Keratinocyte (primary cell): ENCODE measurements around the gene CITED1. TPM values are rescaled to one million over a fixed set of nuclear protein-coding genes. Genes with fewer than 3 reads are reported as not detected.
A peak's percentile ranks its signal among the peaks of the same experiment; 100 is the strongest.

Experiments used
- DNase-seq: peaks from one replicate; pipeline ENCODE4 v3.0.0-alpha.2; 2011; ENCODE audit warnings: low read depth, missing footprints, low spot score
- FAIRE-seq: peaks from 2 replicates; lab custom pipeline; 2011; peaks lifted over from hg19 to GRCh38; lab: Jason Lieb, UNC
- H2AFZ ChIP-seq: 2 replicates; pipeline ENCODE4 v1.6.0; 2012; ENCODE audit warnings: low read length, control low read depth, inconsistent platforms; ENCODE audit not compliant: control insufficient read depth
- H3K27ac ChIP-seq: 2 replicates; pipeline ENCODE4 v1.5.1; 2011; ENCODE audit warnings: low read length; ENCODE audit not compliant: control insufficient read depth, insufficient read depth
- H3K27me3 ChIP-seq: 3 replicates; pipeline ENCODE4 v1.6.0; 2011; ENCODE audit warnings: low read length; ENCODE audit not compliant: control insufficient read depth, insufficient read depth; ENCODE audit errors: extremely low read depth
- H3K36me3 ChIP-seq, 2 experiments: 2 replicates in 1 of 2; 3 replicates in 1 of 2; pipeline ENCODE4 v1.5.1; 2011; ENCODE audit warnings: low read length in 2 of 2, mild to moderate bottlenecking in 1 of 2; ENCODE audit not compliant: control insufficient read depth in 2 of 2, insufficient read depth in 2 of 2; ENCODE audit errors: extremely low read depth in 1 of 2
- H3K4me1 ChIP-seq: 3 replicates; pipeline ENCODE4 v1.5.1; 2011; ENCODE audit warnings: low read length; ENCODE audit not compliant: control insufficient read depth, insufficient read depth; ENCODE audit errors: extremely low read depth
- H3K4me2 ChIP-seq: 3 replicates; pipeline ENCODE4 v1.6.0; 2011; ENCODE audit warnings: low read depth, low read length; ENCODE audit not compliant: control insufficient read depth, insufficient read depth; ENCODE audit errors: extremely low read depth
- H3K4me3 ChIP-seq, 3 experiments: fragments of 200-600 bp in 1 of 3; sonication (generic) in 1 of 3; 2 replicates in 2 of 3; 3 replicates in 1 of 3; pipeline ENCODE4 v1.5.1; 2011 to 2016; ENCODE audit warnings: low read length in 3 of 3, mild to moderate bottlenecking in 3 of 3, control low read depth in 2 of 3, inconsistent platforms in 1 of 3, low read depth in 1 of 3, mixed read lengths in 1 of 3, mixed run types in 1 of 3, moderate library complexity in 1 of 3; ENCODE audit not compliant: control insufficient read depth in 2 of 3, insufficient read depth in 2 of 3; ENCODE audit errors: extremely low read depth in 1 of 3
- H3K79me2 ChIP-seq: 2 replicates; pipeline ENCODE4 v1.6.0; 2012; ENCODE audit warnings: low read length; ENCODE audit not compliant: control insufficient read depth, insufficient read depth
- H3K9ac ChIP-seq: 3 replicates; pipeline ENCODE4 v1.6.0; 2011; ENCODE audit warnings: low read length; ENCODE audit not compliant: control insufficient read depth, insufficient read depth; ENCODE audit errors: extremely low read depth
- H3K9me1 ChIP-seq: 3 replicates; pipeline ENCODE4 v1.6.0; 2011; ENCODE audit warnings: low read length; ENCODE audit not compliant: control insufficient read depth, insufficient read depth; ENCODE audit errors: extremely low read depth
- H3K9me3 ChIP-seq: 2 replicates; pipeline ENCODE4 v1.5.1; 2012; ENCODE audit warnings: low read depth, low read length; ENCODE audit not compliant: control insufficient read depth
- H4K20me1 ChIP-seq: 3 replicates; pipeline ENCODE4 v1.6.0; 2011; ENCODE audit warnings: low read length; ENCODE audit not compliant: control insufficient read depth, insufficient read depth; ENCODE audit errors: extremely low read depth
- CTCF ChIP-seq, 3 experiments: IDR thresholded peaks in 1 of 3; conservative IDR thresholded peaks in 1 of 3; optimal IDR thresholded peaks in 1 of 3; 2 replicates in 2 of 3; 3 replicates in 1 of 3; pipeline versions ENCODE3 to v1.5.1; 2011; ENCODE audit warnings: low read length in 3 of 3, mild to moderate bottlenecking in 3 of 3, moderate library complexity in 2 of 3, control low read depth in 1 of 3, inconsistent platforms in 1 of 3; ENCODE audit not compliant: insufficient read depth in 2 of 3; ENCODE audit errors: extremely low read depth in 1 of 3
- EZH2 ChIP-seq: IDR thresholded peaks from one replicate; pipeline ENCODE4 v1.6.1; 2012; ENCODE audit warnings: inconsistent platforms, mild to moderate bottlenecking, low read length, moderate library complexity
- dilution Hi-C: fragments of 300-500 bp; cut with MboI; formaldehyde crosslinking; loops from one replicate; pipeline ENCODE4 v1.7.0; 2020; ENCODE audit warnings: low sequenced_read_pairs; ENCODE audit not compliant: extremely low pct_ligation_motif_present
- polyA plus RNA-seq, 5 experiments: library from polyadenylated mRNA; depleted of rRNA in 3 of 5; stranded (reverse) in 3 of 5; stranded (forward) in 1 of 5; unstranded in 1 of 5; fragments of >200 nt; gene quantifications; 1 replicate in 1 of 5; 2 replicates in 3 of 5; 3 replicates in 1 of 5; pipeline versions ENCODE4 v1.2.1 to v1.2.3, GENCODE V29; 2011 to 2012; ENCODE audit warnings: missing spikeins in 2 of 5, low read depth in 1 of 5, low replicate concordance in 1 of 5

Gene CITED1
- polyA plus RNA-seq, 1 donor (not counting 4 experiments of a cell fraction or from before 2014, with no cell fraction given) = 0.30 TPM

- DNase-seq (no peak), FAIRE-seq (no peak)
- Histone ChIP-seq H3K4me3 (no peak overlapping the region), H2AFZ (no peak overlapping the region), H3K9me1 (no peaks in the 10 kb centered on the region), H3K9ac (no peak overlapping the region), H3K27me3 (peaks cover 86% of the 10 kb centered on the region), H3K9me3 (no peaks in the 10 kb centered on the region), H3K27ac (no peak overlapping the region), H4K20me1 (peaks cover 2% of the 10 kb centered on the region), H3K36me3 (no peaks in the 10 kb centered on the region), H3K4me2 (no peak overlapping the region), H3K79me2 (no peaks in the 10 kb centered on the region), H3K4me1 (no peaks in the 10 kb centered on the region)
- TF ChIP-seq CTCF (optimal IDR thresholded peaks at IDR 0.05 in 1 of 3, IDR thresholded peaks at IDR 0.05 in 1 of 3, conservative IDR thresholded peaks at IDR 0.05 in 1 of 3; ENCODE audit: extremely low read depth in 1 of 3, insufficient read depth in 2 of 3, low read length in 3 of 3) = no peak
- TF ChIP-seq EZH2 = no peak
- dilution Hi-C loops = no loop called here
Observed at GRCh38 chrX:72299891-72300630, 5.7 kb downstream of the CITED1 start.

GRCh38 chrX:72297953-72298730 is 7.6 kb downstream of the CITED1 start:
- peaks cover 2% of the 10 kb centered on the region for H4K20me1 ChIP-seq
- H3K27ac ChIP-seq = no peak overlapping the region
- DNase-seq (no peak), FAIRE-seq (no peak)
- dilution Hi-C loops = no loop called here
- H3K27me3 ChIP-seq = peaks cover 67% of the 10 kb centered on the region
- H3K9me1 ChIP-seq = no peaks in the 10 kb centered on the region
- no peaks in the 10 kb centered on the region for H3K36me3 ChIP-seq
- TF ChIP-seq EZH2 (no peak), CTCF (optimal IDR thresholded peaks at IDR 0.05 in 1 of 3, IDR thresholded peaks at IDR 0.05 in 1 of 3, conservative IDR thresholded peaks at IDR 0.05 in 1 of 3; ENCODE audit: extremely low read depth in 1 of 3, insufficient read depth in 2 of 3, low read length in 3 of 3) (peak in 2 of 3 experiments; percentile 55)
- no peaks in the 10 kb centered on the region for H3K9me3 ChIP-seq
- no peaks in the 10 kb centered on the region for H3K4me1 ChIP-seq
- H3K4me2 ChIP-seq = no peak overlapping the region
- no peak overlapping the region for H2AFZ ChIP-seq
- H3K79me2 ChIP-seq = no peaks in the 10 kb centered on the region
- H3K4me3 ChIP-seq = no peak overlapping the region
- no peak overlapping the region for H3K9ac ChIP-seq
